DOHH2 (cell line): ENCODE data around the gene AMPH.

Experiments
- H3F3A ChIP-seq: fragments of 200-600 bp; sonication (generic), shearing (Covaris generic); 2 replicates; pipeline ENCODE4 v1.6.0; 2016; ENCODE audit warnings: antibody characterized with exemption, mild to moderate bottlenecking; ENCODE audit not compliant: control insufficient read depth, insufficient read depth
- H3K27ac ChIP-seq: fragments of 200-600 bp; sonication (generic); 2 replicates; pipeline ENCODE4 v1.5.1; 2014; ENCODE audit warnings: low read depth, mild to moderate bottlenecking, low read length, moderate library complexity
- H3K27me3 ChIP-seq: fragments of 200-600 bp; sonication (generic); 2 replicates; pipeline ENCODE4 v1.6.1; 2014; ENCODE audit warnings: mild to moderate bottlenecking, low read length, mixed read lengths; ENCODE audit not compliant: control insufficient read depth
- H3K36me3 ChIP-seq: fragments of 200-600 bp; sonication (generic); 2 replicates; pipeline ENCODE4 v1.6.1; 2014; ENCODE audit warnings: mild to moderate bottlenecking, low read length, moderate library complexity, mixed read lengths; ENCODE audit not compliant: control insufficient read depth
- H3K4me1 ChIP-seq: fragments of 200-600 bp; sonication (generic); 2 replicates; pipeline ENCODE4 v1.6.1; 2014; ENCODE audit warnings: mild to moderate bottlenecking, low read length, mixed read lengths; ENCODE audit not compliant: control insufficient read depth
- H3K4me2 ChIP-seq: fragments of 200-600 bp; sonication (generic); 2 replicates; pipeline ENCODE4 v1.6.0; 2014; ENCODE audit warnings: mild to moderate bottlenecking, low read length, moderate library complexity
- H3K4me3 ChIP-seq: fragments of 200-600 bp; sonication (generic); 2 replicates; pipeline ENCODE4 v1.5.1; 2014; ENCODE audit warnings: mild to moderate bottlenecking, low read length, mixed read lengths
- H3K79me2 ChIP-seq: fragments of 200-600 bp; sonication (generic); 2 replicates; pipeline ENCODE4 v1.6.1; 2014; ENCODE audit warnings: mild to moderate bottlenecking, low read length, mixed read lengths; ENCODE audit not compliant: control insufficient read depth
- H3K9me2 ChIP-seq: fragments of 200-600 bp; sonication (generic); replicated peaks from 2 replicates; pipeline ENCODE4 v1.6.1; 2014; ENCODE audit warnings: mild to moderate bottlenecking, low read length, mixed read lengths; ENCODE audit not compliant: control insufficient read depth
- H3K9me3 ChIP-seq: fragments of 200-600 bp; sonication (generic); 2 replicates; pipeline ENCODE4 v1.6.1; 2014; ENCODE audit warnings: antibody characterized with exemption, low read length, mixed read lengths; ENCODE audit not compliant: control insufficient read depth, insufficient read depth
- H4K20me1 ChIP-seq: fragments of 200-600 bp; sonication (generic); 2 replicates; pipeline ENCODE4 v1.6.0; 2014; ENCODE audit warnings: low read depth, mild to moderate bottlenecking, antibody characterized with exemption, low read length, moderate library complexity; ENCODE audit not compliant: control insufficient read depth, insufficient read depth
- EZH2phosphoT487 ChIP-seq: fragments of 200-600 bp; sonication (generic); IDR thresholded peaks from 2 replicates; pipeline ENCODE4 v1.6.1; 2017; ENCODE audit warnings: borderline replicate concordance, mild to moderate bottlenecking, antibody characterized with exemption, low read length, moderate library complexity, mixed read lengths
- TF ChIP-seq, protein P1 (sequence below): fragments of 200-600 bp; sonication (generic); IDR thresholded peaks from one replicate; pipeline ENCODE4 v1.5.1; 2014; ENCODE audit warnings: antibody characterized with exemption, mild to moderate bottlenecking, low read depth, low read length; ENCODE audit not compliant: poor library complexity, severe bottlenecking

Gene AMPH

DNA sequence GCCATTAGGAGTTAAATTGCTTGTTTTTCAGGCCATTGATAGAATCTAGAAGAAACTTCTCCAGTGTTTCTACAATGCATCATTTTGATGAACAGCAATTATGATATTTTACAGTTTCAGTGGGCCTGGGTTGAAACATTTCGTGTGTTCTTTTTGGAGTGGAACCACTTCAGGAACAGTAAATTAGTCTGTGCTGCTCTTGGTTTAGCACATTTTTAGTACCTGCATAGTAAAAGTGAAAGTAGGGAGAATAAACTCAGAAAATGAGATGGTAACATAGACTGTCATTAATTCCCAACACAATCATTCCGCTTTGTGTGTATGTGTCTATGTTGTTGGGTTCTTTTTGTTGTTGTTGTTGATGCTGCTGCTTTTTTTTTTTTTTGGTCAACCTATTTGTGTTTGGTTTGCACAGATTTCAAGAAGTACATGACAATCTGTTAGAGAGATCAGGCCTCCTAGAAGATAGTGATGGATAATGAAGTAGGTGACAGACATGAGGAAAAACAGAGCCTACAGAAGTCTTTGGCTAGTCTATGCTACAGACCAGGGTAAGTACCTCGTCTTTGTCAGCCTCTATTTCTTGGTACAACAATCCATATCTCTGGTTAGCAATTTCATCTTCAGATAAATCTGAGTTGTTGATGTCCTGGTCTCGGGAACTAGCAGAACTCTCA, 203.8 kb downstream of the AMPH start:
- Histone ChIP-seq H3K4me1 (peaks cover 10% of the 10 kb centered on the region), H3K9me3 (no peaks in the 10 kb centered on the region), H3K4me3 (no peak overlapping the region), H3K27me3 (peaks cover 54% of the 10 kb centered on the region), H3K27ac (no peak overlapping the region), H3K79me2 (no peaks in the 10 kb centered on the region), H3K4me2 (no peak overlapping the region), H4K20me1 (no peaks in the 10 kb centered on the region), H3K9me2 (no peaks in the 10 kb centered on the region), H3K36me3 (no peaks in the 10 kb centered on the region), H3F3A (peaks cover 7% of the 10 kb centered on the region; the same call in 1 of the 2 replicates)
- TF ChIP-seq, protein P1, sequence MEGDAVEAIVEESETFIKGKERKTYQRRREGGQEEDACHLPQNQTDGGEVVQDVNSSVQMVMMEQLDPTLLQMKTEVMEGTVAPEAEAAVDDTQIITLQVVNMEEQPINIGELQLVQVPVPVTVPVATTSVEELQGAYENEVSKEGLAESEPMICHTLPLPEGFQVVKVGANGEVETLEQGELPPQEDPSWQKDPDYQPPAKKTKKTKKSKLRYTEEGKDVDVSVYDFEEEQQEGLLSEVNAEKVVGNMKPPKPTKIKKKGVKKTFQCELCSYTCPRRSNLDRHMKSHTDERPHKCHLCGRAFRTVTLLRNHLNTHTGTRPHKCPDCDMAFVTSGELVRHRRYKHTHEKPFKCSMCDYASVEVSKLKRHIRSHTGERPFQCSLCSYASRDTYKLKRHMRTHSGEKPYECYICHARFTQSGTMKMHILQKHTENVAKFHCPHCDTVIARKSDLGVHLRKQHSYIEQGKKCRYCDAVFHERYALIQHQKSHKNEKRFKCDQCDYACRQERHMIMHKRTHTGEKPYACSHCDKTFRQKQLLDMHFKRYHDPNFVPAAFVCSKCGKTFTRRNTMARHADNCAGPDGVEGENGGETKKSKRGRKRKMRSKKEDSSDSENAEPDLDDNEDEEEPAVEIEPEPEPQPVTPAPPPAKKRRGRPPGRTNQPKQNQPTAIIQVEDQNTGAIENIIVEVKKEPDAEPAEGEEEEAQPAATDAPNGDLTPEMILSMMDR = no peak
- no peak for TF ChIP-seq EZH2phosphoT487

DNA sequence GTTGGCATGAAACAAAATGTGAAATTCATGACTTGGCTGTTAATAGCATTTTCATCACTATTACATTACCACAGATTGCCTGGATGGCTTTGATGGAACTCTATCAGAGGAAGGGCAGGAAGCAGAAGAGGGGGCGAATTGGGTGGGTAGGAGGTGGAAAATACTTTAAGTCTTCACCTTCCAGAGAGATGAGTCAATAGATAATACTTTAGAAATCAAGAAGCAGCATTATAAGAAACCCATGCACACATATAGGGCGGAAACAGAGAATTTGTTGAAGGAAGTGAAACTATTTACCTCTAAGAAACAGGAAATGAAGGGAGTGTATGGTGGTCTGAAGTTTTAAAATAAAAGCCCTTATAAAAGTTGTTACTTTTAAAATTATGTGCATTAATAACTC, 205.7 kb downstream of the AMPH start:
- Histone ChIP-seq H3K4me1 (peaks cover 10% of the 10 kb centered on the region), H3K36me3 (no peaks in the 10 kb centered on the region), H3K27me3 (peaks cover 72% of the 10 kb centered on the region), H3F3A (peaks cover 7% of the 10 kb centered on the region; the same call in 1 of the 2 replicates), H3K79me2 (no peaks in the 10 kb centered on the region), H3K9me2 (no peaks in the 10 kb centered on the region), H3K9me3 (no peaks in the 10 kb centered on the region), H3K4me3 (no peak overlapping the region), H3K27ac (no peak overlapping the region), H4K20me1 (no peaks in the 10 kb centered on the region), H3K4me2 (no peak overlapping the region; the same call in 1 of the 2 replicates)
- no peak for TF ChIP-seq EZH2phosphoT487

DNA sequence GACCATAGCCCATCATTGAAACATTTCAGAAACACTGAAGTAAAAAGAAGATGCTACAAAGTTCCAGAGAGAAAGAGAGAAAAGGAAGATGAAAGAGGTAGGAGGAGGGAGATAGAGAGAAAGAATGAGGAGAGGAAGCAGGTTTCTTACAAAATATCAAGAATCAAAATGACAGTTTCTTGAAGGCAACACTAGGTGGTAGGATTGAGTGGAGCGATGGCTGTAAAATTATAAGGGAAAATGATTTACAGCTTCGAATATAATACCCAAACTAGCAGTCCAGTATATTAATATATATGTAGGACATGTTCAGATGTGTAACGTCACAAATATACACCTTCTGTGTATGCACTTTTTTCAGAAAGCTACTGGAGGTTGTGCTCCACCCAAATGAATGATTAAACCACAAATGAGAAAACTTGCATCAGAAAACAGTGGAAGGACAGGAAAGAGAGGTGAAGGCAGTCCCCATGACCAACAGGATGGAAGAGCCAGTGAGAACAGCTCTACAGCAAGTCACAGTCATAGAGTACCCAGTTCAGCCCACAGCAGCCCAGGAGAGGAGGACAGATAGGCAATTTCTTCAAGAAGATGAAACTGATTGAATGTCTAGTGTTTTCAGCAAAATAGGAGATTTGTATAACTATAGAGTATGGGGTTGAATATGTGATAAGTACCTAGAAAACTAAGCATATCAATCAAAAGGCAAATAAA, 206.3 kb downstream of the AMPH start:
- Histone ChIP-seq H3K4me3 (no peak overlapping the region), H3K36me3 (no peaks in the 10 kb centered on the region), H3K4me1 (peaks cover 10% of the 10 kb centered on the region), H3K4me2 (no peak overlapping the region; the same call in 1 of the 2 replicates), H3K27me3 (peaks cover 78% of the 10 kb centered on the region), H3F3A (peaks cover 7% of the 10 kb centered on the region; the same call in 1 of the 2 replicates), H3K27ac (no peak overlapping the region), H4K20me1 (no peaks in the 10 kb centered on the region), H3K9me2 (no peaks in the 10 kb centered on the region), H3K79me2 (no peaks in the 10 kb centered on the region), H3K9me3 (no peaks in the 10 kb centered on the region)
- no peak for TF ChIP-seq EZH2phosphoT487
- TF ChIP-seq, protein P1 = peak; percentile 28

DNA sequence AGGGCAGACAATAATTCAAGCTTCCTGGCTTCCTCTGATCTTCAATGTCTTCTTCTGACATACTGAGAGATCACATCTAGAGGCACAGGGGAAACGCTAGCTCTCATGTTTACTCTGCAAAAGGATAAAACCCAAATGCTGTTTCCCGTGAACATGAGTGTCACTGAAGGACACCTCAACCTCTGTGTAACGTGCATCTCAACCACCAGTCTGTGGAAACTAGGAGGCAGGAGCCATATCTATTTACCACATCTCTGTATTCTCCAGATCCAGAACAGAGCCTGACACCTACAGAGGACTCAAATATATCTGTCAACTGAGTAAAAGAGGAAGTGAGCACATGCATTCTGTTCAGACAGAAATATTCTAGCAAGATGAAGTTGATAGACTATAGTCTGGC, 217.4 kb downstream of the AMPH start:
- TF ChIP-seq EZH2phosphoT487 = no peak
- TF ChIP-seq, protein P1 = no peak
- no peaks in the 10 kb centered on the region for H3K9me2 ChIP-seq
- H3K4me2 ChIP-seq = no peak overlapping the region
- no peaks in the 10 kb centered on the region for H3K9me3 ChIP-seq
- H3K27ac ChIP-seq = no peak overlapping the region
- no peaks in the 10 kb centered on the region for H3K4me1 ChIP-seq
- H3K36me3 ChIP-seq = no peaks in the 10 kb centered on the region
- H4K20me1 ChIP-seq = no peaks in the 10 kb centered on the region
- H3K4me3 ChIP-seq = no peak overlapping the region
- no peaks in the 10 kb centered on the region for H3F3A ChIP-seq
- H3K27me3 ChIP-seq = peaks cover 19% of the 10 kb centered on the region
- no peaks in the 10 kb centered on the region for H3K79me2 ChIP-seq
